ENCODE results near the gene ENAM. TPM values are rescaled to one million over a fixed set of nuclear protein-coding genes. Genes with fewer than 3 reads are reported as not detected.

Gene ENAM
- polyA plus RNA-seq (2012; ENCODE audit: insufficient read depth, insufficient read length): not detected

GRCh38 chr4:70628444-70628843, at the start of gene ENAM:
Gene ENAM (plus strand): TSS chr4:70628744. CDS start chr4:70629501, 757 bp downstream.
- H3K4me3 ChIP-seq (ENCODE audit: low read length): no peak within 1 kb of the TSS
- no peak for DNase-seq (ENCODE audit: low read depth, low spot score)

- DNase-seq (ENCODE audit: low read depth, low spot score): no peak
- H3K4me3 ChIP-seq (ENCODE audit: low read length): no peak overlapping the region
Measured at GRCh38 chr4:70581980-70582379, 46.6 kb upstream of the ENAM start.

DNA sequence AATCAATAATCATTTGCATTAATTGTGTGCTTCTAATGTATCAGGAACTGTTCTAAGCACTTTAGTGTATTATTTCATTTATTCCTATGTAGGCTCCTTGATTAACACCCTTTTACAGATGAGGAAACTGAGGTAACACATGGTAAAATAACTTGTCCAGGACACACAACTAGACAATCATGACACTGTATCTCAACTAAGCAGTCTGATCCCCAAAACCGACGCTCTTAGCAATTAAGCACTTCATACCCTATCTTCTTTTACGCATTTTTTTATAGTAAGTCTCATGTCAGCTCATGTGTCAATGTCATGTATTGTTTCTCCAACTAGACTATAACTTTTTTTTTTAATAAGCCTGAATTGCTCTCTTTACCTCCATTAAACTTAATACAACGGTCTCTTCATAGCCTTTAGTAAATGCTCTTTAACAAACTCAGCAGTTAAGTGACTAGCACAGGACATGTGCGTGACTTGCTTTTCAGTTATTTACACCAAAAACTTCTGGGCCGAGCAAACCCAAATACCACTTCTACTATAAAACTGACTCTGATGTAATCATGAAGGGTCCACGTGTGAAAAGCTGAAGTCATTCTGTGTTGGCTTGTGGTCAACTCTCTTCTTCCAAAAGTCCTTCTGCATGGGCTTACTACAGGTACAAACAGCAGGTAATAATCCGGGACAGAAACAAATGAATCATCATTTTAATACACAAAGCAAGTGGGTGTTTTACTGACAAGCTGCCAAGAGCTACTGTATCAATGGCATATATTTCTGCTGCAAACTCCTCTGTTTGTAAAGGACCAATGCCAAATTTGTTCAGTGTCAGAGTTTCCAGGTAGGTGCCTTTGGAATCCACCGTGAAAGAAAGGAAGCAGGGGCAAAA, 44.4 kb upstream of the ENAM start:
- DNase-seq (ENCODE audit: low read depth, low spot score): no peak

DNA sequence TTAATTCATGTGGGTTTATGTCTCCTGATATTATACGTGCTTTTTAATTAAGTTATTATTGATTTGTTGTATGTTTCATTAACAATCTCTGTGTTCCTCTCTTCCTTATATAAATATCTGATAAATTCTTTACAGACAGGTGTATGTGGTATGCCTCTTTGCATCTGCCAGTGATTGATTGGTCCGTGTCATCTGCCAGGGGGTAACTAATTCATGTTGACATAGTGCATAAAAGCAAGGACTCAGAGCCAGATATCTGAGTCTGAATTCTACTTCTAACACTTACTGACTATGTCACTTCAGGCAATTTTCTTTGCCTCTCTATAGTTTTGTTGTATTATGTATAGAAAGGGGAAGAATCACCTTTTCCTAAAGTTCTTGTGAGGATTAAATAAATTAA, 41.7 kb upstream of the ENAM start:
- no peak for DNase-seq (ENCODE audit: low read depth, low spot score)

More for the DNA sequence above, 44.4 kb upstream of the ENAM start:
- H3K4me3 ChIP-seq (ENCODE audit: low read length): no peak overlapping the region

DNA sequence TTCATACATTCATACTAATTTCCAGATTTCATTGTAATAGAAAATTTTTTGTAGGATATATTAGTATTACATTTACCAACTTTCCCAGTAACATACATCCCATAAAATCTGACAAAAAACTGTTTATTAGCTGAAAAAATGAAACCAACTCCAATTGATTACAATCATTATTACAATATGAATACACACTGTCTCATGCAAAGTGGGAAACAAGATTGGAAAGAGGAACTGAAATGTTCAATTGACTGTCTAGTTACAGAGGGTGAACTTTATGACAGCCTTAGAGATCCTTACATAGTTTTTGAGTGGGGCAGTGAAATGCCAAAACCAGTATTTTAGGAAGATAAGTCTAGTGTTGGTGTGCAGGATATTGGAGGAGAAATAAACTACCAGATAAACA, 38.8 kb upstream of the ENAM start:
- DNase-seq (ENCODE audit: low read depth, low spot score): no peak
- no peak overlapping the region for H3K4me3 ChIP-seq (ENCODE audit: low read length)

More for the DNA sequence above, 41.7 kb upstream of the ENAM start:
- no peak overlapping the region for H3K4me3 ChIP-seq (ENCODE audit: low read length)

- H3K4me3 ChIP-seq (ENCODE audit: low read length): no peak within 1 kb of the TSS
Measured at GRCh38 chr4:70591955-70592582, 36.5 kb upstream of the ENAM start, which contains the start of gene AMBN. Gene AMBN (plus strand): TSS chr4:70592256. CDS start chr4:70592359, 103 bp downstream.

GRCh38 chr4:70594196-70594595, 34.3 kb upstream of the ENAM start:
- DNase-seq (ENCODE audit: low read depth, low spot score): no peak
- H3K4me3 ChIP-seq (ENCODE audit: low read length): no peak overlapping the region

More at GRCh38 chr4:70591955-70592582, 36.5 kb upstream of the ENAM start, which contains the start of gene AMBN:
- DNase-seq (ENCODE audit: low read depth, low spot score): no peak

- no peak overlapping the region for H3K4me3 ChIP-seq (ENCODE audit: low read length)
- DNase-seq (ENCODE audit: low read depth, low spot score): no peak
Measured at GRCh38 chr4:70600305-70600704, 28.2 kb upstream of the ENAM start.

- DNase-seq (ENCODE audit: low read depth, low spot score): no peak
- H3K4me3 ChIP-seq (ENCODE audit: low read length): no peak overlapping the region
Measured at GRCh38 chr4:70600977-70601376, 27.6 kb upstream of the ENAM start.

GRCh38 chr4:70601422-70602039, 27.0 kb upstream of the ENAM start:
- peak; percentile 86 for DNase-seq (ENCODE audit: low read depth, low spot score)
- no peak overlapping the region for H3K4me3 ChIP-seq (ENCODE audit: low read length)

DNA sequence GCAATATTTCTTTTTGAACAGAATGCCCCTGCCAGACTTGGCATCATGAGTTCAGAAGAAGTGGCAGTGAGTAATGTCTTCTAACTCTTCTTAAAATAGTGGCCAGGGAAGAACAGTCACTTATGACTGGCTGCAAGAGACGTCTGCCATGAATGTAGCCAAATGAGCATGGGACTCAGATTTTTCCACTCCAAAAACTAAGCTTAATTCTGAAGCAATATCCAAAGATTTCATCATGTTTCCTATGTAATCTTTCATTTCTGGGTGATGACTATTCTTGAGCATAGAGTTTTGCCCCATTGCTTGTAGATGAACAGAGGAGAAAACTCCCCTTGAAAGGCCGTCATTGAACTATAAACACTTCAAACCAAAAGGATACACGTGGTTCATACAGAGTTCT, 24.7 kb upstream of the ENAM start:
- no peak for DNase-seq (ENCODE audit: low read depth, low spot score)
- H3K4me3 ChIP-seq (ENCODE audit: low read length): no peak overlapping the region

DNA sequence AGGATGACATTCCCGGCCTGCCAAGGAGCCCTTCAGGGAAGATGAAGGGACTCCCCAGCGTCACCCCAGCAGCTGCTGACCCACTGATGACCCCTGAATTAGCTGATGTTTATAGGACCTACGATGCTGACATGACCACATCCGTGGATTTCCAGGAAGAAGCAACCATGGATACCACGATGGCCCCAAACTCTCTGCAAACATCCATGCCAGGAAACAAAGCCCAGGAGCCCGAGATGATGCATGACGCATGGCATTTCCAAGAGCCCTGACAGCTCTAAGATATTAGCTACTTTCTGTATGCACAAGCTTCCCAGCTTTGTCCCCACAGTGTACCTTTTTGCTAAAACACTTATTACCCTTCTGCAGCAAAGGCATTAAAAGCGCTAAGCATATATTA, 22.1 kb upstream of the ENAM start:
- no peak overlapping the region for H3K4me3 ChIP-seq (ENCODE audit: low read length)
- DNase-seq (ENCODE audit: low read depth, low spot score): no peak

GRCh38 chr4:70607334-70607853, 21.1 kb upstream of the ENAM start:
- DNase-seq (ENCODE audit: low read depth, low spot score): no peak
- no peak overlapping the region for H3K4me3 ChIP-seq (ENCODE audit: low read length)

DNA sequence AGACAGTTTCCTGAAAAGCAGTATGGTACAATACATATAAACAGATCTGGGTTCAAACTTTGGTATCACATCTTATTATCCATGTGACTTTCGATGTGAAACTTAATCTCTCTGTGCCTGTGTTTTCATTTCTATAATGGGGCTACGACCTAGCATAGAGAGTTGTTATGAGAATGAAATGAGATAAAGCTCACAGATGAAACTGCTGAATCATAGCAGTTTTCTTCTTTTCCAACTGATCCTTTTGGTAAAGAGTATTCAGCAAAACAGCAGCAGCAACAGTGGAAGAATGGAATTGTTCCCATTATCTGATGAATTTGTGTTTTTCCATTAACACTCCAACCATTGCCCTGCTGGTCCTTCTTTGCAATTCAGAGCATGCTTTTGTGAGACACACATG, 20.2 kb upstream of the ENAM start:
- DNase-seq (ENCODE audit: low read depth, low spot score): no peak
- H3K4me3 ChIP-seq (ENCODE audit: low read length): no peak overlapping the region

- DNase-seq (ENCODE audit: low read depth, low spot score): no peak
- H3K4me3 ChIP-seq (ENCODE audit: low read length): no peak overlapping the region
Measured at GRCh38 chr4:70613306-70614183, 15.0 kb upstream of the ENAM start.

- no peak overlapping the region for H3K4me3 ChIP-seq (ENCODE audit: low read length)
- DNase-seq (ENCODE audit: low read depth, low spot score): no peak
Measured at GRCh38 chr4:70614184-70614555, 14.4 kb upstream of the ENAM start.

GRCh38 chr4:70619288-70619687, 9.3 kb upstream of the ENAM start:
- DNase-seq (ENCODE audit: low read depth, low spot score): no peak
- H3K4me3 ChIP-seq (ENCODE audit: low read length): no peak overlapping the region

GRCh38 chr4:70619778-70620177, 8.8 kb upstream of the ENAM start:
- no peak overlapping the region for H3K4me3 ChIP-seq (ENCODE audit: low read length)
- DNase-seq (ENCODE audit: low read depth, low spot score): no peak

- DNase-seq (ENCODE audit: low read depth, low spot score): no peak
- no peak overlapping the region for H3K4me3 ChIP-seq (ENCODE audit: low read length)
Measured at GRCh38 chr4:70623323-70623722, 5.2 kb upstream of the ENAM start.

All from Jurkat, Clone E6-1 (cell line).